Measurements from ENCODE around the gene PROCR.
"Not testable (repeated sequence)": the region's sequence is repeated elsewhere in the genome, so short reads cannot be mapped to it uniquely, and the experiment has no call there.

PROCR gene

DNA sequence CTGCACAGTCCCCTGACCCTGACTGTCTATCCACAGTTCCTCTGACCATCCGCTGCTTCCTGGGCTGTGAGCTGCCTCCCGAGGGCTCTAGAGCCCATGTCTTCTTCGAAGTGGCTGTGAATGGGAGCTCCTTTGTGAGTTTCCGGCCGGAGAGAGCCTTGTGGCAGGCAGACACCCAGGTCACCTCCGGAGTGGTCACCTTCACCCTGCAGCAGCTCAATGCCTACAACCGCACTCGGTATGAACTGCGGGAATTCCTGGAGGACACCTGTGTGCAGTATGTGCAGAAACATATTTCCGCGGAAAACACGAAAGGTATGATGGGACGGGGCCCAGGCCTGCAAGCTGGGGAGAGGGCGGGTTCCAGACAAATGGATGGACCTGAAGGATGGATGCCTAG, 4.3 kb downstream of the PROCR start:
- no peak for ATAC-seq

DNA sequence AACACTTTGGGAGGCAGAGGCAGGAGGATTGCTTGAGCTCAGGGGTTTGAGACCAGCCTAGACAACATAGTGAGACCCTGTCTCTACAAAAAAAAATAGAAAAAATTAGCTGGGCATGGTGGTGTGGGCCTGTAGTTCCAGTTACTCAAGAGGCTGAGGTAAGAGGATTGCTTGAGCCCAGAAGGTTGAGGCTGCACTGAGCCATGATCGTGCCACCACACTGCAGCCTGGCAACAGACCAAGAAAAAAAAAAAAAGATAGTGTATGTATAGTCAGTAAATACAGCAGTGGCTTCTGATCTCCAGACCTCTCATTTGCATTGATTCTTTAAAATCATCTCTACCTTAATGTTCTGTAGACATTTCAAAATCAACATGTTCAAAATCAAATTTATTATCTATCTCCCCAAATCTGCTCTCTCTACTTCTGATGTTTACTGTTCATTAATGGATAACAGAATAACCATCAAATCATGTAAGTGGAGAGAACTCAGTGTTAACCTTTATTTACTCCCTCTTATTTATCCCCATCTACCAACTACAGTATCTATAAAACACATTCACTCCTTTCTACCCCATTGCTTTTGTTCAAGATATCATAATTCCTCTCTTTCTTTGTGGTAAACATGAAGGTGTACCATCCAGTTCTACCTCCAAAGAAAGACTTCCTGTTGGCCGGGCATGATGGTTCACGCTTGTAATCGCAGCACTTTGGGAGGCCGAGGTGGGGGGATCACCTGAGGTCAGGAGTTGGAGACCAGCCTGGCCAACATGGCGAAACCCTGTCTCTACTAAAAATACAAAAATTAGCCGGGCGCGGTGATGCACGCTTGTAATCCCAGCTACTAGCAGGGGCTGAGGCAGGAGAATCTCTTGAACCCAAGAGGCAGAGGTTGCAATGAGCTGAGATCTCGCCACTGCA, 7.7 kb downstream of the PROCR start:
- ATAC-seq = no peak
- Mint-ChIP-seq H3K4me1 (no peaks in the 10 kb centered on the region), H3K27ac (no peak overlapping the region), H3K9me3 (no peaks in the 10 kb centered on the region), H3K27me3 (no peaks in the 10 kb centered on the region), H3K4me3 (no peak overlapping the region)
- DNase-seq = no peak

More for the DNA sequence above, 4.3 kb downstream of the PROCR start:
- Mint-ChIP-seq H3K4me1 (peaks cover 21% of the 10 kb centered on the region), H3K4me3 (no peak overlapping the region), H3K27me3 (no peaks in the 10 kb centered on the region), H3K27ac (no peak overlapping the region), H3K9me3 (no peaks in the 10 kb centered on the region)
- DNase-seq = no peak

GRCh38 chr20:35180266-35180665, 8.4 kb downstream of the PROCR start:
- Mint-ChIP-seq H3K27me3 (no peaks in the 10 kb centered on the region), H3K4me3 (no peak overlapping the region), H3K9me3 (no peaks in the 10 kb centered on the region), H3K27ac (no peak overlapping the region), H3K4me1 (no peaks in the 10 kb centered on the region)
- ATAC-seq (no peak), DNase-seq (no peak)

DNA sequence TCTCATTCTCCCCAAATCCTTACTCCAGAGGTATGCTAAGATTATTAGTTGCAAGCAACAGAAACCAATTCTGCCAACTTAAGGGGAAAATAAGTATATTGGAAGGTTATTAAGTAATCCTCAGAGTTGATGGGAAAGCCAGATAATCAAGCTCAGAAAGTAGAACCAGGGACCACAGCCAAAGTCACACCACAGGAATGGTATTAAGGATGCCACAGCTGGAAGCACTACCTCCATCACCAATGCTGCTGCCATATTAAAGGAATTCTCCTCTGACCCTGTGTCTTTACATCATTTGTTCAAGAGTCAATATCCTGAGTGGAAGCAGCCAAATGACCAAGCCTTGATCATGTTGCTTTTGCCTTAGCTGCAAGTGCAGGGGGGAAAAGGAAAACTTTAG, 9.9 kb downstream of the PROCR start:
- Mint-ChIP-seq H3K9me3 (no peaks in the 10 kb centered on the region), H3K4me3 (no peak overlapping the region), H3K27ac (no peak overlapping the region), H3K27me3 (no peaks in the 10 kb centered on the region), H3K4me1 (no peaks in the 10 kb centered on the region)
- ATAC-seq (no peak), DNase-seq (no peak)

DNA sequence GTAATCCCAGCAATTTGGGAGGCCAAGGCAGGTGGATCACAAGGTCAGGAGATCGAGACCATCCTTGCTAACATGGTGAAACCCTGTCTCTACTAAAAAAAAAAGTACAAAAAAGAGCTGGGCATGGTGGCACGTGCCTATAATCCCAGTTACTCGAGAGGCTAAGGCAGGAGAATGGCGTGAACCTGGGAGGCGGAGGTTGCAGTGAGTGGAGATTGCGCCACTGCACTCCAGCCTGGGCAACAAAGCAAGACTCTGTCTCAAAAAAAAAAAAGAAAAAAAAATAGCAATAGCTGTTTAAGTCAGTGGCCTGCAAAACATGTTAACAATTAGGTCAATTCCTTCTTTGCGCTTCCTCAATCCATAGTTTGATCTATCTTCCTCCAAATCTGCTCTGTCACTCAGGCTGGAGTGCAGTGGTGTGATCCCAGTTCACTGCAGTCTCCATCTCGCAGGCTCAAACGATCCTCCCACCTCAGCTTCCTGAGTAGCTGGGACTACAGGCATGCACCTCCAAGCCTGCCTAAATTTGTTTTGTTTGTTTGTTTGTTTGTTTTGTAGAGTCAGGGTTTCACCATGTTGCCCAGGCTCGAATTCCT, 14.9 kb downstream of the PROCR start:
- H3K4me3 Mint-ChIP-seq, H3K9me3 Mint-ChIP-seq, DNase-seq, ATAC-seq, H3K27ac Mint-ChIP-seq, H3K27me3 Mint-ChIP-seq, H3K4me1 Mint-ChIP-seq: not testable (repeated sequence)

GRCh38 chr20:35187584-35188190, 15.8 kb downstream of the PROCR start:
- Mint-ChIP-seq H3K4me3 (no peak overlapping the region), H3K27ac (peak overlapping the region in 1 of 2 donors; percentile 23), H3K27me3 (no peaks in the 10 kb centered on the region), H3K4me1 (no peaks in the 10 kb centered on the region), H3K9me3 (no peaks in the 10 kb centered on the region)
- DNase-seq (no peak), ATAC-seq (no peak)

- H3K9me3 Mint-ChIP-seq, H3K27me3 Mint-ChIP-seq, H3K27ac Mint-ChIP-seq, H3K4me1 Mint-ChIP-seq, DNase-seq, H3K4me3 Mint-ChIP-seq, ATAC-seq: not testable (repeated sequence)
These were observed 17.4 kb downstream of the PROCR start for GRCh38 chr20:35189223-35189622.

DNA sequence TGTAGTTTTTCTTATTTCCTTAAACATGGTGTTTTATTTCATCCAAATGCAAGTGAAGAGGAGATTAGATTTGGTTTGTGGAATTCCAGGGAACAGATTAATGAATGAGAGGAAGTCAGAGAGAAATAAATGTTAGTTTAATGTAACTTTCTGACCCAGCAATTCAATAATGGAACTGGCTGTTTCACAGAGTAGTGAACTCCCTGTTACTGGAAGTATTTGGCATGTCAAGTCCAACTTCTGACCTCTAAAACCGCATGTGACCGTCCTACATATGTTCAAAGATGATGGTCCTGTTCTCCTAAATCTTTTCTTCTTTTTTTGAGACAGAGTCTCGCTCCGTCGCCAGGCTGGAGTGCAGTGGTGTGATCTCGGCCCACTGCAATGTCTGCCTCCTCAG, 18.7 kb downstream of the PROCR start:
- H3K4me3 Mint-ChIP-seq = no peak overlapping the region
- no peaks in the 10 kb centered on the region for H3K27me3 Mint-ChIP-seq
- ATAC-seq = no peak

DNA sequence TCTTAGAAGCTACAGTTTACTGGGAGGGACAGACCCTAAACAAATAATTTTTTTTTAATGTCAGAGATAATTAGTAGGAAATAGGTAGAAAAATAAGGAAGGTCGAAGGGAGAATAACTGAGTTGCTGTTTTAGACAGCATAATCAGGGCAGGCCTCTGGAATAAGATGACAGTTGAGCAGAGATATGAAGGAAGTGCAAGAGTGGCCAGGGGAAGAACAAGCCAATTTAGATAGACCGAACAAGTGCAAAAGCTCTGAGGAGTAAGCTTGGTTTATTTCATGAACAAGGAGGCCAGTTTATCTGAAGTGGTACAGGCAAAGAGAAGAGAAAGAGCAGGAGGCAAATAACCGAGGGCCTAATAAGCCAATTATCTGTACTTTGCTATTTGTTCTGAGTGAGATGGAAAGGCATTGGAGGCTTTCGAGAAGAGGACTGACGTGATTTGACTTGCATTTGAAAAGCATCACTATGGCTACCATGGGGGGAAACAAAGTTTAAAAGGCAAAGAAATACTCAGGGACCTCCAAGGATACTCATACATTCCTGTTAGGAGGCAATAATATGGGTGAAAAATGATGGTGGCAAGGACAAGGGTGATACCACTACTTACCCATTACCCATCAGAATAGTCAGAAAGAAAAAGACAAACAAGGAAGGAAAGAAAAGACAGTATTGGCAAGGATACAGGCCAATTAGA, 19.7 kb downstream of the PROCR start:
- H3K4me3 Mint-ChIP-seq = no peak overlapping the region
- ATAC-seq (no peak), DNase-seq (no peak)
- no peaks in the 10 kb centered on the region for H3K4me1 Mint-ChIP-seq
- peaks cover 3% of the 10 kb centered on the region in 2 donors for H3K9me3 Mint-ChIP-seq
- no peaks in the 10 kb centered on the region for H3K27me3 Mint-ChIP-seq
- no peak overlapping the region for H3K27ac Mint-ChIP-seq

More for the DNA sequence above, 18.7 kb downstream of the PROCR start:
- H3K9me3 Mint-ChIP-seq = no peaks in the 10 kb centered on the region
- H3K27ac Mint-ChIP-seq = no peak overlapping the region
- DNase-seq = no peak
- H3K4me1 Mint-ChIP-seq = no peaks in the 10 kb centered on the region

- ATAC-seq (no peak), DNase-seq (no peak)
- no peak overlapping the region for H3K4me3 Mint-ChIP-seq
- no peaks in the 10 kb centered on the region for H3K4me1 Mint-ChIP-seq
- peaks cover 7 to 10% of the 10 kb centered on the region in 2 donors for H3K9me3 Mint-ChIP-seq
- no peaks in the 10 kb centered on the region for H3K27me3 Mint-ChIP-seq
- no peak overlapping the region for H3K27ac Mint-ChIP-seq
These were observed 20.4 kb downstream of the PROCR start for GRCh38 chr20:35192118-35192872.

- not testable (repeated sequence) for H3K4me1 Mint-ChIP-seq, H3K27ac Mint-ChIP-seq, H3K27me3 Mint-ChIP-seq, H3K4me3 Mint-ChIP-seq, ATAC-seq, DNase-seq
- peaks cover 7 to 12% of the 10 kb centered on the region in 2 donors for H3K9me3 Mint-ChIP-seq
These were observed 21.3 kb downstream of the PROCR start for GRCh38 chr20:35193031-35193791.

GRCh38 chr20:35196313-35196712, 24.4 kb downstream of the PROCR start:
- Mint-ChIP-seq H3K4me1 (no peaks in the 10 kb centered on the region), H3K27me3 (no peaks in the 10 kb centered on the region), H3K9me3 (peaks cover 7 to 12% of the 10 kb centered on the region in 2 donors), H3K27ac (no peak overlapping the region), H3K4me3 (no peak overlapping the region)
- no peak for DNase-seq
- ATAC-seq = no peak

DNA sequence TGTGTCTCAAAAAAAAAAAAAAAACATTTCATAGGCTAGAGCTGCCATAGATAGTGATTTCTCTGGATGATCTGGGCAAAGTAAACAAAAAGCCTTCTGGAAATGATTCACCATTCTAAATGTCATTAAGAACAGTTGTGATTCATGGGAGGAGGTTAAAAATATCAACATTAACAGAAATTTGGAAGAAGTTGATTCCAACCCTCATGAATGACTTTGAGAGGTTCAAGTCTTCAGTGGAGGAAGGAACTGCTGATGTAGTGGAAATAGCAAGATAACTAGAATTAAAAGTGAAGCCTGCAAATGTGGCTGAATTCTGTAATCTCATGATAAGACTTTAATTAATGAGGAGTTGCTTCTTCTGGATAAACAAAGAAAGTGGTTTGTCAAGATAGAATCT, 27.9 kb downstream of the PROCR start:
- ATAC-seq (no peak), DNase-seq (no peak)
- Mint-ChIP-seq H3K4me3 (no peak overlapping the region), H3K4me1 (no peaks in the 10 kb centered on the region), H3K9me3 (peaks cover 7 to 20% of the 10 kb centered on the region in 2 donors), H3K27ac (no peak overlapping the region), H3K27me3 (no peaks in the 10 kb centered on the region)

DNA sequence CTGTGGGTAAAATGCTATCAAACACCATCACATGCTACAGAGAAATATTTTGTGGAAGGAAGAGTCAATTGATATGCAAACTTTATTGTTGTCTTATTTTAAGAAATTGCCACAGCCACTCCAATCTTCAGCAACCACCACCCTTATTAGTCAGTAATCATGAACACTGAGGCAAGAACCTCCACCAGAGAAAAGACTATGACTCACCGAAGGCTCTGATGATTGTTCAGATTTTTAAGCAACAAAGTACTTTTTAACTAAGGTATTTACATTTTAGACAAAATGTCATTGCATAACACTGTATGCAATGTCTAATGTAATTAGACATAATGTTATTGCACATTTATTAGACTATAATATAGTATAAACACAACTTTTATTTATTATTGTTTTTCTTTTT, 28.4 kb downstream of the PROCR start:
- no peaks in the 10 kb centered on the region for H3K4me1 Mint-ChIP-seq
- ATAC-seq = no peak
- DNase-seq = no peak
- no peak overlapping the region for H3K4me3 Mint-ChIP-seq
- no peaks in the 10 kb centered on the region for H3K27me3 Mint-ChIP-seq
- peaks cover 7 to 20% of the 10 kb centered on the region in 2 donors for H3K9me3 Mint-ChIP-seq
- H3K27ac Mint-ChIP-seq = no peak overlapping the region
